Fibroblast of villous mesenchyme (primary cell): ENCODE results near the gene FOXQ1. TPM values are rescaled to one million over a fixed set of nuclear protein-coding genes. Genes with fewer than 3 reads are reported as not detected.

Experiments
- DNase-seq: peaks from one replicate; pipeline ENCODE4 v3.0.0-alpha.2; 2010; ENCODE audit warnings: low read depth
- H3K4me3 ChIP-seq: 2 replicates; pipeline ENCODE4 v1.5.1; 2011; ENCODE audit warnings: low read depth, mild to moderate bottlenecking, low read length
- CTCF ChIP-seq: IDR thresholded peaks from 2 replicates; pipeline ENCODE4 v1.5.1; 2012; ENCODE audit warnings: low read depth, mild to moderate bottlenecking, low read length; ENCODE audit not compliant: insufficient read depth
- total RNA-seq: library from RNA; depleted of rRNA; stranded (reverse); fragments of >200 nt; gene quantifications from 2 replicates; pipeline ENCODE4 v1.2.3, GENCODE V29; 2012

Gene FOXQ1
- total RNA-seq, 1 donor = 0.43 TPM

- no peak for TF ChIP-seq CTCF
- H3K4me3 ChIP-seq = no peak overlapping the region
- DNase-seq = no peak
These were observed 20.5 kb upstream of the FOXQ1 start for GRCh38 chr6:1291381-1291780.

- no peak for DNase-seq
- H3K4me3 ChIP-seq = no peak overlapping the region
- no peak for TF ChIP-seq CTCF
These were observed 16.5 kb upstream of the FOXQ1 start for GRCh38 chr6:1295420-1295819.

- DNase-seq = no peak
- no peak for TF ChIP-seq CTCF
- H3K4me3 ChIP-seq = no peak overlapping the region
These were observed 15.8 kb upstream of the FOXQ1 start for GRCh38 chr6:1296079-1296478.

- peak; percentile 75 for DNase-seq
- H3K4me3 ChIP-seq = no peak overlapping the region
- TF ChIP-seq CTCF = no peak
These were observed 15.4 kb upstream of the FOXQ1 start for GRCh38 chr6:1296542-1296941.

- TF ChIP-seq CTCF = no peak
- H3K4me3 ChIP-seq = no peak overlapping the region
- DNase-seq = peak; percentile 81
These were observed 14.2 kb upstream of the FOXQ1 start for GRCh38 chr6:1297746-1298145.

- no peak overlapping the region for H3K4me3 ChIP-seq
- no peak for DNase-seq
- TF ChIP-seq CTCF = no peak
These were observed 13.1 kb upstream of the FOXQ1 start for GRCh38 chr6:1298768-1299167.

- no peak overlapping the region for H3K4me3 ChIP-seq
- no peak for TF ChIP-seq CTCF
- DNase-seq = no peak
These were observed 5.8 kb upstream of the FOXQ1 start for GRCh38 chr6:1306133-1306532.
